Left ventricle myocardium inferior (tissue), 1 donor: ENCODE results near the gene IGF1R. TPM values are rescaled to one million over a fixed set of nuclear protein-coding genes. Genes with fewer than 3 reads are reported as not detected.

Experiments used
- DNase-seq: peaks from one replicate; pipeline ENCODE4 v3.0.0-alpha.2; 2020
- H3K27ac ChIP-seq: fragments of 200-600 bp; replicated peaks from 2 replicates; pipeline ENCODE4 v1.8.0; 2021
- H3K27me3 ChIP-seq: fragments of 200-600 bp; 2 replicates; pipeline ENCODE4 v1.8.0; 2021; ENCODE audit warnings: low read depth
- H3K36me3 ChIP-seq: fragments of 200-600 bp; 2 replicates; pipeline ENCODE4 v1.8.0; 2021
- H3K4me1 ChIP-seq: fragments of 200-600 bp; 2 replicates; pipeline ENCODE4 v1.8.0; 2021
- H3K4me3 ChIP-seq: fragments of 200-600 bp; 2 replicates; pipeline ENCODE4 v1.8.0; 2021; ENCODE audit warnings: mild to moderate bottlenecking, moderate library complexity
- H3K9me3 ChIP-seq: fragments of 200-600 bp; replicated peaks from 2 replicates; pipeline ENCODE4 v1.8.0; 2021
- CTCF ChIP-seq: fragments of 200-600 bp; IDR thresholded peaks from 2 replicates; pipeline ENCODE4 v1.8.0; 2021; ENCODE audit warnings: antibody characterized with exemption, mild to moderate bottlenecking, borderline replicate concordance
- intact Hi-C: fragments of 100-400 bp; cut with micrococcal nuclease; formaldehyde crosslinking; loops from one replicate; pipeline ENCODE4 v1.11.0; 2022
- total RNA-seq: library from RNA; stranded (reverse); fragmentation: NEBNext Ultra II Directional; extraction: Animal tissue kit (Norgen Biotek cat#: 25700); gene quantifications from one replicate; pipeline ENCODE4 v1.2.1, GENCODE V29; 2021
- donor health status: DM: no; HTN: yes; CAD: no; lungs with severe emphysema.

Gene IGF1R
- total RNA-seq, 1 donor from 2014 or later, result 37.2 TPM

DNA sequence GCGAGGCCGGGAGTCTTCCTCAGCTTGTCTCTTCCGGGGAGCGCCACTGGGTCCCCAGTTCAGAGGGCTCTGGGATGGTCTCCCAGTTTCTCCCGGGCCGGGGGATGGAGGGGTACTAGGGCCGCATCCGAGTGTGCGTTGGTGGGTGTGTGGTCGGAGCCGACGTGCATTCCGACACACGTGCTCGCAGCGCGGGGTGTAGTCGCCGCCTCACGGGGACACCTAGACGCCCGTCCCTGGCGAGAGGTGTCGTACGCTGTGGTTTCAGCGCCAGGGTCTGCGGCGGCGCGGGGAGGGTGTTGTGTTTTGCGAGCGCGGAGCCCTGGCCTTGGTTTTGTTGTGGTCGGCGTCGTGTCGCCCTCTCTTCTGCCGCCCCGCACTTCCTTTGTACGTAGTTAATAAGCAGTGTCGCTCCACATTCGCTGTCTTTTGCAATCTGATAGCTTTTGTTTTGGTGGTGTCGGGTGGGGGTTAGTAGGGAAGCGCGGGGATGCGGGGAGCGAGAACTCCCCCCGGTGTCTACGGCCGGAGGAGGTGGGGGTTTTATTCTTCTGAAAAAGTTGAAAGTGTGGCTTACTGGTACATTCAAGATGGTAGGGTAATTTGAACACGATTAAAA lies 2.2 kb downstream of the IGF1R start:
- DNase-seq, result peak; percentile 54
- intact Hi-C loops, result loop anchor here (10.0 kb wide), 1 partner anchor 124 kb away; no protein-coding TSS in a partner anchor

GRCh38 chr15:98651036-98651481 lies 2.7 kb downstream of the IGF1R start:
- TF ChIP-seq CTCF, result no peak
- peaks cover 5% of the 10 kb centered on the region for H3K27me3 ChIP-seq
- peaks cover 85% of the 10 kb centered on the region for H3K4me1 ChIP-seq
- peak overlapping the region; percentile 98 for H3K27ac ChIP-seq
- no peaks in the 10 kb centered on the region for H3K9me3 ChIP-seq
- intact Hi-C loops, result loop anchor here (10.0 kb wide), 1 partner anchor 124 kb away; no protein-coding TSS in a partner anchor
- H3K36me3 ChIP-seq, result no peaks in the 10 kb centered on the region
- DNase-seq, result no peak
- H3K4me3 ChIP-seq, result peak overlapping the region; percentile 95

More for the DNA sequence above, 2.2 kb downstream of the IGF1R start:
- Histone ChIP-seq H3K4me1 (peaks cover 81% of the 10 kb centered on the region), H3K36me3 (no peaks in the 10 kb centered on the region), H3K4me3 (peak overlapping the region; percentile 95), H3K27me3 (peaks cover 10% of the 10 kb centered on the region), H3K9me3 (no peaks in the 10 kb centered on the region), H3K27ac (peak overlapping the region; percentile 98)
- no peak for TF ChIP-seq CTCF

- no peak for DNase-seq
- no peak for TF ChIP-seq CTCF
- Histone ChIP-seq H3K27ac (peak overlapping the region; percentile 98), H3K4me1 (peaks cover 88% of the 10 kb centered on the region), H3K4me3 (peak overlapping the region; percentile 95), H3K36me3 (no peaks in the 10 kb centered on the region), H3K27me3 (no peaks in the 10 kb centered on the region), H3K9me3 (no peaks in the 10 kb centered on the region)
- intact Hi-C loops, result loop anchor here (10.0 kb wide), 1 partner anchor 123 kb away; no protein-coding TSS in a partner anchor
Observed at GRCh38 chr15:98651581-98652220, 3.4 kb downstream of the IGF1R start.

GRCh38 chr15:98653686-98654085 lies 5.3 kb downstream of the IGF1R start:
- no peaks in the 10 kb centered on the region for H3K9me3 ChIP-seq
- intact Hi-C loops, result loop anchor here (10.0 kb wide), 1 partner anchor 121 kb away; no protein-coding TSS in a partner anchor
- peak overlapping the region; percentile 0 for H3K4me3 ChIP-seq
- peak overlapping the region; percentile 98 for H3K27ac ChIP-seq
- H3K27me3 ChIP-seq, result no peaks in the 10 kb centered on the region
- peaks cover 96% of the 10 kb centered on the region for H3K4me1 ChIP-seq
- DNase-seq, result no peak
- TF ChIP-seq CTCF, result no peak
- no peaks in the 10 kb centered on the region for H3K36me3 ChIP-seq

- intact Hi-C loops, result loop anchor here (10.0 kb wide), 1 partner anchor 120 kb away; no protein-coding TSS in a partner anchor
- Histone ChIP-seq H3K27me3 (no peaks in the 10 kb centered on the region), H3K36me3 (no peaks in the 10 kb centered on the region), H3K4me1 (peaks cover 99% of the 10 kb centered on the region), H3K4me3 (no peak overlapping the region), H3K27ac (no peak overlapping the region), H3K9me3 (no peaks in the 10 kb centered on the region)
- no peak for TF ChIP-seq CTCF
- no peak for DNase-seq
Observed at GRCh38 chr15:98654790-98655360, 6.5 kb downstream of the IGF1R start.
